GM10847 (cell line): ENCODE measurements around the gene FIZ1.

Experiments
- POLR2A ChIP-seq: IDR thresholded peaks from 2 replicates; pipeline ENCODE4 v1.6.1; 2011; ENCODE audit not compliant: insufficient read length; ENCODE audit errors: extremely low read depth

FIZ1 gene

DNA sequence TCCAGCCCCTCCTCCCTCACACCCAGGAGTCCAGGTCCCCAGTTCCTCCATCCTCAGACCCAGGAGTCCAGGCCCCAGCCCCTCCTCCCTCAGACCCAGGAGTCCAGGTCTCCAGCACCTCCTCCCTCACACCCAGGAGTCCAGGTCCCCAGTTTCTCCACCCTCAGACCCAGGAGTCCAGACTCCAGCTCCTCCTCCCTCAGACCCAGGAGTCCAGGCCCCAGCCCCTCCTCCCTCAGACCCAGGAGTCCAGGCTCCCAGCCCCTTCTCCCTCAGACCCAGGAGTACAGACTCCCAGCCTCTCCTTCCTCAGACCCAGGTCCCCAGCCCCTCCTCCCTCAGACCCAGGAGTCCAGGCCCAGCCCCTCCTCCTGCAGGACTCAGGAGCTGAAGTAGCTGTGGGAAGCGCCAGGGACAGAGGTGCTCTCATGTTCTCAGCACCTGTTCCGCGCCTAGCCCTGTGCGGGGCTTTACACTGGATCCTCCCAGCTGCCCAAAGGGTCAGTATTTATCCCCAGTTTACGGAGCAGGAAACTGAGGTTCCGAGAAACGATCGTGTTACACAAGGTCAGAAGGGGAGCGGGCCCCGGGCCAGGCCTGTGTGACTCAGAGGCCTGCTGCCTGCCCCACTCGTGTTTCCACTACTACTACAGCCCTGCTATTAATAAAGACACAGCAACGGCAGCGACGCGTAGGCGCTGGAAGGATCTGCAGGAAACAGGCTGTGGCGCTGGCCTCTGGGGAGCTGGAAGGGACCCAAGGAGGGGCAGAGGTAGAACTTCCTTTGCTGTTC lies 52.3 kb downstream of the FIZ1 start:
- no peak for TF ChIP-seq POLR2A

DNA sequence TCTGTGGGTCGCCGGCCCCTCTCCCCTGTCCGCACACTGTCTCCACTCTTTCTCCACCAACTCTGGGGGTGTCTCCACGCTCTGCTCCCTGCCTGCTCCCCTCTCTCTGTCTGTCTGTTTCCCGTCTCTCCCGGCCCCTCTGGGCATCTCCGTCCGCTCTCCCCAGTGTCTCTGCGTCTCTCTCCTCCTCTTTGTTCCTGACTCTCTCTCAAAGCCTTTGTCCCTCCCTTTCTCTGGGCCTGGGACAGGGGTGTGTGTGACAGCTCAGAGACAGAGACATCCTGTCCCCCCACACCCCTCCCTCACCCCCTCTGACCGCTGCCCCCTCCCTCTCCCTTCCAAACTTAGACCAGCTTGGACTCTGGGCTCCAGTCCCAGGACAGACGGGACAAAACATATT lies 53.3 kb downstream of the FIZ1 start:
- TF ChIP-seq POLR2A: no peak

GRCh38 chr19:55545443-55545842 lies 53.9 kb downstream of the FIZ1 start, which contains the start of gene SBK3:
TSS of gene SBK3 (minus strand) at chr19:55545543. CDS start at chr19:55545543, 0 bp downstream.
- TF ChIP-seq POLR2A: no peak

DNA sequence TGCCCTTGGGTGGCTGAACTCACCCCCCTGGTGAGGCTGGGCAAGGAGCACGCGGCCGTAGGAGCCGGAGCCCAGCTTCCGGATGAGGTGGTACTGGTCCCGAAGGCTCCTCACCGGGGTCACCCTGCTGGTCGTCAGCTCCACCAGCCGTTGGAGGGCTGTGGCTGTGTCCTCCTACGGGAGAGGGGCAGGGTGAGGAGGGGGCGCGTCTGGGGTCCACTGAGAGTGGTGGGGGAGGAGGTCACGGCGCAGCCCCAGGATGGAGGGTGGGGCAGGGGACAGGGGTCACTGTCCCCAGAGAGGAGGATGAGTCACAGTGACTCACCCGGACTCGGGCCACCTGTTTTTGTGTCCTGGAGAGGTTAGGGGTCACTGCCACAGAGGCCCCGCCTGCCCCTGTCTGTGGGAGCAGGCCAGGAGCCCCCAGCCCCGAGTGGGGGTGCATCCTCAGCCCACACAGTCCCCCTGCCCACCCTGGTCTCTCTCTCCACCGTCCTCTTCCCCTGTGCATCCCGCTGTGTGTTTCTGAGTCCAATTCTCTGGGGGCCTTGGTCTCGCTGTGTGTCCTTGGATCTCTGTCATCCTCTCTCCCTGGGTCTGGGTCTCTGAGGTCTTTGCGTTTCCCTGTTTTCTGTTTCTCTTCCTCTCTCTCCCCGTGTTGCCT lies 54.4 kb downstream of the FIZ1 start:
- TF ChIP-seq POLR2A: no peak

GRCh38 chr19:55544014-55544413 lies 55.3 kb downstream of the FIZ1 start:
- TF ChIP-seq POLR2A: no peak

GRCh38 chr19:55543567-55543966 lies 55.8 kb downstream of the FIZ1 start:
- no peak for TF ChIP-seq POLR2A

- TF ChIP-seq POLR2A: no peak
Observed at GRCh38 chr19:55542292-55542855, 56.9 kb downstream of the FIZ1 start.
